Heart left ventricle (tissue), 16 donors: ENCODE results near the gene ZNF668. TPM values are rescaled to one million over a fixed set of nuclear protein-coding genes. Genes with fewer than 3 reads are reported as not detected.

ENCODE experiments used
- ATAC-seq, 4 donors: fragments of 200-7000 bp; cut with Tn5 transposase; one replicate each; pipeline ENCODE4 v1.9.1; 2020 to 2022; ENCODE audit warnings: moderate library complexity in 4 of 4, mild to moderate bottlenecking in 3 of 4, moderate number of reproducible peaks in 1 of 4
- DNase-seq, 5 donors: peaks; one replicate each; pipeline ENCODE4 v3.0.0-alpha.2; 2020
- H3K27ac ChIP-seq, 12 donors: fragments of 200-600 bp; sonication (generic) in 4 of 12; one replicate each; pipeline versions ENCODE4 v1.5.0 to v1.8.0; 2016 to 2022; ENCODE audit warnings: mild to moderate bottlenecking in 2 of 12
- H3K27me3 ChIP-seq, 9 donors: fragments of 200-600 bp; sonication (generic) in 2 of 9; one replicate each; pipeline versions ENCODE4 v1.5.1 to v1.8.0; 2016 to 2022; ENCODE audit warnings: mild to moderate bottlenecking in 3 of 9
- H3K36me3 ChIP-seq, 9 donors: fragments of 200-600 bp; sonication (generic) in 2 of 9; one replicate each; pipeline versions ENCODE4 v1.5.0 to v1.8.0; 2018 to 2022; ENCODE audit warnings: mild to moderate bottlenecking in 2 of 9
- H3K4me1 ChIP-seq, 12 donors: fragments of 200-600 bp; sonication (generic) in 4 of 12; one replicate each; pipeline versions ENCODE4 v1.5.0 to v1.8.0; 2016 to 2022; ENCODE audit warnings: mild to moderate bottlenecking in 3 of 12
- H3K4me3 ChIP-seq, 12 donors: fragments of 200-600 bp; sonication (generic) in 4 of 12; one replicate each; pipeline versions ENCODE4 v1.5.0 to v1.8.0; 2017 to 2022; ENCODE audit warnings: mild to moderate bottlenecking in 9 of 12, moderate library complexity in 4 of 12
- H3K9me3 ChIP-seq, 12 donors: fragments of 200-600 bp; sonication (generic) in 4 of 12; one replicate each; pipeline versions ENCODE4 v1.5.0 to v1.8.0; 2016 to 2022; ENCODE audit warnings: mild to moderate bottlenecking in 1 of 12
- CTCF ChIP-seq, 12 donors: fragments of 200-600 bp; sonication (generic) in 4 of 12; IDR thresholded peaks; one replicate each; pipeline versions ENCODE4 v1.5.0 to v1.8.0; 2018 to 2022; ENCODE audit warnings: antibody characterized with exemption in 12 of 12, mild to moderate bottlenecking in 5 of 12
- POLR2A ChIP-seq, 2 donors: fragments of 450-650 bp; IDR thresholded peaks; one replicate each; pipeline ENCODE4 v1.6.1; 2017; ENCODE audit warnings: antibody characterized with exemption in 2 of 2, mild to moderate bottlenecking in 2 of 2, moderate library complexity in 2 of 2
- WGBS, 4 donors: extraction: QIAGEN DNeasy Blood & Tissue Kit in 2 of 4; methylation state at CpG; one replicate each; pipeline versions ENCODE4 v1.1.5 to v1.1.7; 2013 to 2018; 5-methylcytosine and 5-hydroxymethylcytosine counted together
- intact Hi-C, 10 donors: fragments of 100-400 bp; cut with DNase I; formaldehyde crosslinking; loops; one replicate each; pipeline versions ENCODE4 v1.11.1 to v1.14.2; 2022
- polyA plus RNA-seq, 2 donors: library from polyadenylated mRNA; stranded (reverse); fragments of 200-250 nt; gene quantifications; one replicate each; pipeline ENCODE4 v1.2.3, GENCODE V29; 2013
- total RNA-seq, 9 donors: library from RNA; depleted of rRNA in 2 of 9; stranded (reverse); fragments of >200 nt in 2 of 9; fragmentation: NEBNext Ultra II Directional in 3 of 9; extraction: Animal tissue kit (Norgen Biotek cat#: 25700) in 3 of 9; gene quantifications; one replicate each; pipeline versions ENCODE4 v1.1.0 to v1.2.4, GENCODE V29; 2016 to 2023
- donor health status: ischemic (EF 13 %, LVEDD 7.1; RV severe dilation, severe dysfunction).
- donor health status: healthy with polysubstance abuse.
- donor health status: DM: no; HTN: yes; CAD: no.
- donor health status: DM: no; HTN: no; CAD: no.
- donor health status: ischemic (EF 25% LVEDD 6.9; RV normal size, moderate dysfunction).
- donor health status: ischemic (EF 25% LVEDD 5.7; RV mildly dilated, moderate dysfunction).
- donor health status: healthy.
- donor health status: DM: yes; HTN: yes; CAD: no.
- donor health status: ischemic (EF 35%, LVEDD 5.7; RV mildly dilated, moderate dysfunction).
- donor health status: nonischemic (EF 11% LVEDD 7.7; RV severe dilation, severe dysfunction).
- donor health status: DM: yes; HTN: yes; CAD: no.
- donor health status: PGD.
- donor health status: ischemic (EF 29% LVEDD 5.4; RV normal size, mild dysfunction).
- donor health status: nonischemic (EF 23%, LVEDD 6.1; RV moderate dilation, normal function).

ZNF668 gene
- total and polyA plus RNA-seq, 11 donors, result 3.5 to 11.4 (median 6.6) TPM

DNA sequence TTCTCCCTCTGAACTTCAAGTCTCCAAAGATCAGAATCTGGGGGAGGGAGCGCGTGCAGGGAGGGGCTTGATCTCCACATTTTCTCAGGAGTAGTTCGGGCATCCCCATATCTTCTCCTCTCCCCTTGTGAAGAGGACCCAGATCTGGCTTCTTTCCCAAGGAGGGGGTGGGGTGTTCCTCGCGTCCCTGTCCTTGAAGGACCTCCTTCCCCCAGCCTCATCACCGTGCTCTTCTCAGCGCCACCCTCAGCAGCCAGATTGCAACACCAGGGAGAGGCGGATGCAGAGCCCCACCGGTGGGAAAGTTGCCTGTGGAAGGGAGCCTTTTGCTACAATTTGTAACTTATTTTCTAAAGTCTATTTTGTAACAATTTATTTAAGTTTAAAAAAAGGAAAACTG, 9.0 kb upstream of the ZNF668 start:
- no peak overlapping the region for H3K27ac ChIP-seq
- H3K9me3 ChIP-seq, result no peaks in the 10 kb centered on the region
- peaks cover 0 to 87% (median 60%) of the 10 kb centered on the region in 9 donors for H3K36me3 ChIP-seq
- no peak overlapping the region for H3K4me3 ChIP-seq
- 63 to 71% (median 66%) methylated on average over 6 to 9 of the region's 9 CpGs for WGBS, 4 donors
- no peak for TF ChIP-seq CTCF (IDR thresholded peaks at IDR 0.05)
- TF ChIP-seq POLR2A (IDR thresholded peaks at IDR 0.05), result no peak
- no peaks in the 10 kb centered on the region for H3K27me3 ChIP-seq
- no peak for DNase-seq
- peaks cover 0 to 24% (median 0%) of the 10 kb centered on the region in 12 donors for H3K4me1 ChIP-seq
- no peak for ATAC-seq
- intact Hi-C loops, result no loop called here

- TF ChIP-seq CTCF (IDR thresholded peaks at IDR 0.05) (no peak), POLR2A (IDR thresholded peaks at IDR 0.05) (no peak)
- Histone ChIP-seq H3K4me3 (no peak overlapping the region), H3K27me3 (no peaks in the 10 kb centered on the region), H3K36me3 (peaks cover 0 to 93% (median 66%) of the 10 kb centered on the region in 9 donors), H3K4me1 (peaks cover 0 to 24% (median 0%) of the 10 kb centered on the region in 12 donors), H3K27ac (no peak overlapping the region), H3K9me3 (no peaks in the 10 kb centered on the region)
- DNase-seq (no peak), ATAC-seq (no peak)
- WGBS, 4 donors, result 62 to 76% (median 70%) methylated on average over 8 to 14 of the region's 14 CpGs
- intact Hi-C loops, result no loop called here
Measured at GRCh38 chr16:31082368-31083045, 8.5 kb upstream of the ZNF668 start.

GRCh38 chr16:31081428-31082351, 7.7 kb upstream of the ZNF668 start:
- WGBS, 4 donors, result 84 to 88% (median 86%) methylated on average over 26 of the region's 26 CpGs
- Histone ChIP-seq H3K4me1 (peaks cover 0 to 24% (median 0%) of the 10 kb centered on the region in 12 donors), H3K9me3 (no peaks in the 10 kb centered on the region), H3K4me3 (no peak overlapping the region), H3K36me3 (peaks cover 0 to 93% (median 70%) of the 10 kb centered on the region in 9 donors), H3K27ac (no peak overlapping the region), H3K27me3 (no peaks in the 10 kb centered on the region)
- TF ChIP-seq POLR2A (IDR thresholded peaks at IDR 0.05), result no peak
- no peak for TF ChIP-seq CTCF (IDR thresholded peaks at IDR 0.05)
- no peak for DNase-seq
- ATAC-seq, result no peak
- intact Hi-C loops, result no loop called here
